OCI-LY7 (cell line): ENCODE results near the gene EYS. TPM values are rescaled to one million over a fixed set of nuclear protein-coding genes. Genes with fewer than 3 reads are reported as not detected.

ENCODE experiments used
- BruUV-seq: library from RNA; stranded (reverse); fragments of 400-500 nt; replicated peaks from 2 replicates; lab custom pipeline; 2021; lab: Mats Ljungman, UMichigan
- CTCF ChIA-PET: fragments of 300-600 bp; sonication (Branson Sonifier 250); formaldehyde crosslinking; loops from one replicate; lab custom pipeline; 2022; ENCODE audit warnings: antibody characterized with exemption; ENCODE audit not compliant: unreplicated experiment; lab: Charles Lee
- POLR2A ChIA-PET: fragments of 300-600 bp; sonication (Branson Sonifier 250); formaldehyde crosslinking; loops from one replicate; lab custom pipeline; 2022; ENCODE audit warnings: antibody characterized with exemption; lab: Charles Lee
- DNase-seq: peaks from one replicate; pipeline ENCODE4 v3.0.0-alpha.2; 2015; ENCODE audit warnings: low spot score
- H2AFZ ChIP-seq: fragments of 200-600 bp; sonication (generic), shearing (Covaris generic); 2 replicates; pipeline ENCODE4 v1.6.1; 2014; ENCODE audit warnings: mild to moderate bottlenecking, antibody characterized with exemption, low read length, moderate library complexity
- H3K27ac ChIP-seq: fragments of 200-600 bp; sonication (generic); 2 replicates; pipeline ENCODE4 v1.5.1; 2014; ENCODE audit warnings: mixed run types, low read depth, mild to moderate bottlenecking, moderate library complexity, low read length, inconsistent platforms; ENCODE audit not compliant: poor library complexity, severe bottlenecking
- H3K36me3 ChIP-seq: fragments of 200-600 bp; sonication (generic); 2 replicates; pipeline ENCODE4 v1.6.1; 2014; ENCODE audit warnings: mild to moderate bottlenecking, antibody characterized with exemption, low read length, moderate library complexity, mixed read lengths; ENCODE audit not compliant: insufficient read depth
- H3K4me1 ChIP-seq: fragments of 200-600 bp; sonication (generic); 2 replicates; pipeline ENCODE4 v1.5.1; 2014; ENCODE audit warnings: mild to moderate bottlenecking, low read length; ENCODE audit not compliant: insufficient read depth, poor library complexity, severe bottlenecking
- H3K4me2 ChIP-seq: fragments of 200-600 bp; sonication (generic); 2 replicates; pipeline ENCODE4 v1.6.1; 2014; ENCODE audit warnings: mild to moderate bottlenecking, low read length
- H3K4me3 ChIP-seq: fragments of 200-600 bp; sonication (generic); 2 replicates; pipeline ENCODE4 v1.5.1; 2014; ENCODE audit warnings: mild to moderate bottlenecking, low read depth, low read length; ENCODE audit not compliant: poor library complexity, severe bottlenecking
- H3K79me2 ChIP-seq: fragments of 200-600 bp; sonication (generic); 2 replicates; pipeline ENCODE4 v1.6.1; 2016; ENCODE audit warnings: low read depth, mild to moderate bottlenecking, low read length, moderate library complexity, mixed read lengths; ENCODE audit not compliant: insufficient read depth
- H3K9me2 ChIP-seq: fragments of 200-600 bp; sonication (generic); 2 replicates; pipeline ENCODE4 v1.6.1; 2016; ENCODE audit warnings: mild to moderate bottlenecking, low read length, mixed read lengths; ENCODE audit not compliant: insufficient read depth
- H3K9me3 ChIP-seq: fragments of 200-600 bp; sonication (generic); 2 replicates; pipeline ENCODE4 v1.6.1; 2014; ENCODE audit warnings: mild to moderate bottlenecking, mixed run types, low read length, mixed read lengths
- H4K20me1 ChIP-seq: fragments of 200-600 bp; sonication (generic); 2 replicates; pipeline ENCODE4 v1.6.1; 2014; ENCODE audit warnings: mild to moderate bottlenecking, antibody characterized with exemption, low read length, moderate library complexity, mixed read lengths; ENCODE audit not compliant: insufficient read depth
- CTCF ChIP-seq: fragments of 200-600 bp; sonication (generic); conservative IDR thresholded peaks from 2 replicates; pipeline ENCODE4 v1.5.1; 2014; ENCODE audit warnings: mild to moderate bottlenecking, antibody characterized with exemption, low read length, moderate library complexity, mixed read lengths
- EZH2phosphoT487 ChIP-seq: fragments of 200-600 bp; sonication (generic); IDR thresholded peaks from 2 replicates; pipeline ENCODE4 v1.6.1; 2018; ENCODE audit warnings: low read depth, borderline replicate concordance, mild to moderate bottlenecking, mixed run types, antibody characterized with exemption, low read length, moderate library complexity, mixed read lengths
- intact Hi-C: fragments of 100-400 bp; cut with micrococcal nuclease; formaldehyde crosslinking; loops from one replicate; pipeline ENCODE4 v1.10.0; 2022; ENCODE audit not compliant: unreplicated experiment
- total RNA-seq, 2 experiments: library from RNA; depleted of rRNA in 1 of 2; stranded (reverse); fragments of >200 nt in 1 of 2; shearing (Covaris generic) in 1 of 2; gene quantifications; 2 replicates each; pipeline ENCODE4 v1.2.3, GENCODE V29; 2014 to 2022

EYS gene
- total RNA-seq, 2 experiments from 2014 or later = not detected

DNA sequence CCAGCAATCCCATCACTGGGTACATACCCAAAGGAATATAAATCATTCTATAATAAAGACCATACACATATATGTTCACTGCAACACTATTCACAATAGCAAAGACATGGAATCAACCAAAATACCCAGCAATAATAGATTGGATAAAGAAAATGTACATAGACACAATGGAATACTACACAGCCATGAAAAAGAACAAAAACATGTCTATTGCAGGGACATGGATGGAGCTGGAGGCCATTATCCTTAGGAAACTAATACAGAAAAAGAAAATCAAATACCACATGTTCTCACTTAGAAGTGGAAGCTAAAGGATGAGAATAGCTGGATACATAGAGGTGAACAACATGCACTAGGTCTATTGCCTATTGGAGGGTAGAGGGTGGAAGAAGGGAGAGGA lies 1396.8 kb downstream of the EYS start:
- CTCF ChIA-PET = no interaction called here
- Histone ChIP-seq H3K4me3 (no peak overlapping the region), H3K27ac (no peak overlapping the region), H3K4me1 (no peaks in the 10 kb centered on the region), H4K20me1 (no peaks in the 10 kb centered on the region), H3K9me2 (no peaks in the 10 kb centered on the region), H3K36me3 (no peaks in the 10 kb centered on the region), H2AFZ (no peak overlapping the region), H3K79me2 (no peaks in the 10 kb centered on the region), H3K9me3 (no peaks in the 10 kb centered on the region), H3K4me2 (no peak overlapping the region)
- intact Hi-C loops = no loop called here
- BruUV-seq = no TSS peak
- POLR2A ChIA-PET = no interaction called here
- no peak for DNase-seq
- TF ChIP-seq CTCF = no peak
- no peak for TF ChIP-seq EZH2phosphoT487

GRCh38 chr6:64301307-64302236 lies 1405.5 kb downstream of the EYS start:
- BruUV-seq = no TSS peak
- Histone ChIP-seq H3K27ac (no peak overlapping the region), H4K20me1 (no peaks in the 10 kb centered on the region), H3K9me2 (no peaks in the 10 kb centered on the region), H3K9me3 (no peaks in the 10 kb centered on the region), H3K36me3 (no peaks in the 10 kb centered on the region), H3K79me2 (no peaks in the 10 kb centered on the region), H3K4me1 (no peaks in the 10 kb centered on the region), H2AFZ (no peak overlapping the region), H3K4me2 (no peak overlapping the region), H3K4me3 (no peak overlapping the region)
- no peak for TF ChIP-seq CTCF
- TF ChIP-seq EZH2phosphoT487 = no peak
- POLR2A ChIA-PET = no interaction called here
- no peak for DNase-seq
- intact Hi-C loops = no loop called here
- CTCF ChIA-PET = no interaction called here

DNA sequence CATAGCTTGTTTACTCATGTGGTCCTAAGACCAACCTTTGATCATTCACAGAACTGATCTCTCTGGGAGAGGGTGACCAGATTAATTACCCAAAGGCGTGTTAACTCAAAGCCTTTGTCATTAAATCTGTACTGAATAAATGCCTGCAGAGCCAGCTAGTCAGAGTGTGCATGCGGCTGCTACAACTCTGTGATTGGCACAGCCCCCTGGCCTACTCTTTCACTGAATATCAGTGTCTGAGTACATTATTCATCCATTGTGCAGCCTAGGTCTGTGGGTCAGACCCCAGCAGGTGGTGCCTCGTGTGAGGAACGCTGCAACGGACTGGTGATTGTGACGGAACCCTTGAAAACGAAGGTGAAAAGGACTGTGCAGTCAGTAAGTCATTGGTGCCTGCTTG lies 1407.8 kb downstream of the EYS start:
- Histone ChIP-seq H2AFZ (no peak overlapping the region), H3K27ac (no peak overlapping the region), H3K36me3 (no peaks in the 10 kb centered on the region), H3K9me3 (no peaks in the 10 kb centered on the region), H3K4me3 (no peak overlapping the region), H3K79me2 (no peaks in the 10 kb centered on the region), H3K4me2 (no peak overlapping the region), H4K20me1 (no peaks in the 10 kb centered on the region), H3K9me2 (no peaks in the 10 kb centered on the region), H3K4me1 (no peaks in the 10 kb centered on the region)
- TF ChIP-seq CTCF (no peak), EZH2phosphoT487 (no peak)
- POLR2A ChIA-PET = no interaction called here
- BruUV-seq = no TSS peak
- CTCF ChIA-PET = no interaction called here
- no peak for DNase-seq
- intact Hi-C loops = no loop called here
